Stimulated activated naive CD8-positive, alpha-beta T cell treated with anti-CD3 and anti-CD28 coated beads, Interleukin-15, Interleukin-2, amounts not matched to agents 100 ng/mL and 50 ng/mL, for 24 hours (primary cell): ENCODE data around the gene NOMO2.
"Not testable (repeated sequence)": the region's sequence is repeated elsewhere in the genome, so short reads cannot be mapped to it uniquely, and the experiment has no call there.

Experiments
- H3K27ac Mint-ChIP-seq: one replicate; pipeline ENCODE4 v1.8.0; 2021; ENCODE audit warnings: mild to moderate bottlenecking, mixed read lengths
- H3K27me3 Mint-ChIP-seq: one replicate; pipeline ENCODE4 v1.8.0; 2021; ENCODE audit warnings: mixed read lengths
- H3K36me3 Mint-ChIP-seq: one replicate; pipeline ENCODE4 v1.8.0; 2021; ENCODE audit warnings: low read depth, mixed read lengths
- H3K4me1 Mint-ChIP-seq: one replicate; pipeline ENCODE4 v1.8.0; 2021; ENCODE audit warnings: low read depth, mixed read lengths
- H3K4me3 Mint-ChIP-seq: one replicate; pipeline ENCODE4 v1.8.0; 2021; ENCODE audit warnings: mild to moderate bottlenecking, mixed read lengths
- H3K9me3 Mint-ChIP-seq: one replicate; pipeline ENCODE4 v1.8.0; 2021; ENCODE audit warnings: mixed read lengths

NOMO2 gene

GRCh38 chr16:18544232-18545081, 17.4 kb downstream of the NOMO2 start:
- not testable (repeated sequence) for H3K36me3 Mint-ChIP-seq, H3K27ac Mint-ChIP-seq, H3K9me3 Mint-ChIP-seq, H3K4me1 Mint-ChIP-seq, H3K27me3 Mint-ChIP-seq, H3K4me3 Mint-ChIP-seq

- H3K27me3 Mint-ChIP-seq, H3K4me3 Mint-ChIP-seq, H3K27ac Mint-ChIP-seq, H3K9me3 Mint-ChIP-seq, H3K4me1 Mint-ChIP-seq: not testable (repeated sequence)
- H3K36me3 Mint-ChIP-seq: peaks cover 10% of the 10 kb centered on the region
These were observed 20.0 kb downstream of the NOMO2 start for GRCh38 chr16:18541912-18542311.

- H3K9me3 Mint-ChIP-seq, H3K27ac Mint-ChIP-seq, H3K27me3 Mint-ChIP-seq, H3K4me1 Mint-ChIP-seq, H3K4me3 Mint-ChIP-seq: not testable (repeated sequence)
- H3K36me3 Mint-ChIP-seq: peaks cover 11% of the 10 kb centered on the region
These were observed 24.9 kb downstream of the NOMO2 start for GRCh38 chr16:18537004-18537403.

- H3K27ac Mint-ChIP-seq, H3K4me3 Mint-ChIP-seq: not testable (repeated sequence)
These were observed 26.3 kb downstream of the NOMO2 start for GRCh38 chr16:18535519-18536168.

GRCh38 chr16:18534308-18534707, 27.6 kb downstream of the NOMO2 start:
- H3K27me3 Mint-ChIP-seq: not testable (repeated sequence)

More at GRCh38 chr16:18535519-18536168, 26.3 kb downstream of the NOMO2 start:
- H3K27me3 Mint-ChIP-seq, H3K9me3 Mint-ChIP-seq, H3K4me1 Mint-ChIP-seq: not testable (repeated sequence)
- peaks cover 11% of the 10 kb centered on the region for H3K36me3 Mint-ChIP-seq

GRCh38 chr16:18531323-18531722, 30.6 kb downstream of the NOMO2 start:
- H3K36me3 Mint-ChIP-seq, H3K4me3 Mint-ChIP-seq, H3K27me3 Mint-ChIP-seq, H3K4me1 Mint-ChIP-seq, H3K27ac Mint-ChIP-seq, H3K9me3 Mint-ChIP-seq: not testable (repeated sequence)

More at GRCh38 chr16:18534308-18534707, 27.6 kb downstream of the NOMO2 start:
- H3K9me3 Mint-ChIP-seq, H3K36me3 Mint-ChIP-seq, H3K4me3 Mint-ChIP-seq, H3K27ac Mint-ChIP-seq, H3K4me1 Mint-ChIP-seq: not testable (repeated sequence)

GRCh38 chr16:18530329-18530728, 31.6 kb downstream of the NOMO2 start:
- H3K4me3 Mint-ChIP-seq, H3K4me1 Mint-ChIP-seq, H3K27ac Mint-ChIP-seq, H3K36me3 Mint-ChIP-seq, H3K27me3 Mint-ChIP-seq, H3K9me3 Mint-ChIP-seq: not testable (repeated sequence)

- not testable (repeated sequence) for H3K9me3 Mint-ChIP-seq, H3K27ac Mint-ChIP-seq, H3K4me1 Mint-ChIP-seq, H3K36me3 Mint-ChIP-seq, H3K27me3 Mint-ChIP-seq, H3K4me3 Mint-ChIP-seq
These were observed 35.4 kb downstream of the NOMO2 start for GRCh38 chr16:18526547-18526946.

GRCh38 chr16:18525882-18526482, 35.9 kb downstream of the NOMO2 start:
- not testable (repeated sequence) for H3K27ac Mint-ChIP-seq, H3K36me3 Mint-ChIP-seq, H3K27me3 Mint-ChIP-seq, H3K4me3 Mint-ChIP-seq, H3K4me1 Mint-ChIP-seq, H3K9me3 Mint-ChIP-seq

GRCh38 chr16:18522637-18523036, 39.3 kb downstream of the NOMO2 start:
- H3K9me3 Mint-ChIP-seq, H3K27ac Mint-ChIP-seq, H3K27me3 Mint-ChIP-seq, H3K4me1 Mint-ChIP-seq, H3K36me3 Mint-ChIP-seq, H3K4me3 Mint-ChIP-seq: not testable (repeated sequence)

GRCh38 chr16:18521445-18522181, 40.3 kb downstream of the NOMO2 start:
- not testable (repeated sequence) for H3K9me3 Mint-ChIP-seq, H3K36me3 Mint-ChIP-seq, H3K4me1 Mint-ChIP-seq, H3K27ac Mint-ChIP-seq, H3K27me3 Mint-ChIP-seq, H3K4me3 Mint-ChIP-seq

GRCh38 chr16:18518536-18519283, 43.2 kb downstream of the NOMO2 start:
- not testable (repeated sequence) for H3K9me3 Mint-ChIP-seq, H3K4me3 Mint-ChIP-seq, H3K36me3 Mint-ChIP-seq

GRCh38 chr16:18498430-18498829, 63.5 kb downstream of the NOMO2 start:
- not testable (repeated sequence) for H3K27me3 Mint-ChIP-seq, H3K27ac Mint-ChIP-seq, H3K4me1 Mint-ChIP-seq, H3K36me3 Mint-ChIP-seq, H3K4me3 Mint-ChIP-seq, H3K9me3 Mint-ChIP-seq

More at GRCh38 chr16:18518536-18519283, 43.2 kb downstream of the NOMO2 start:
- not testable (repeated sequence) for H3K27ac Mint-ChIP-seq, H3K27me3 Mint-ChIP-seq, H3K4me1 Mint-ChIP-seq

GRCh38 chr16:18497032-18497431, 64.9 kb downstream of the NOMO2 start:
- H3K9me3 Mint-ChIP-seq, H3K27ac Mint-ChIP-seq, H3K4me3 Mint-ChIP-seq, H3K36me3 Mint-ChIP-seq, H3K4me1 Mint-ChIP-seq, H3K27me3 Mint-ChIP-seq: not testable (repeated sequence)
